Stimulated activated CD4-positive, alpha-beta T cell treated with anti-CD3 and anti-CD28 coated beads, Interleukin-12 subunit alpha, Interleukin-12 subunit beta, amount 100 ng/mL, for 48 hours (primary cell): ENCODE results near the gene FTCD.
A peak's percentile ranks its signal among the peaks of the same experiment; 100 is the strongest.
"Not testable (repeated sequence)": the region's sequence is repeated elsewhere in the genome, so short reads cannot be mapped to it uniquely, and the experiment has no call there.

Experiments used
- DNase-seq, 3 donors: peaks; one replicate each; pipeline ENCODE4 v3.0.0-alpha.2; 2020; ENCODE audit warnings: low read depth in 2 of 3, low spot score in 1 of 3

FTCD gene

GRCh38 chr21:46188226-46189212 lies 33.1 kb upstream of the FTCD start:
- no peak for DNase-seq

DNA sequence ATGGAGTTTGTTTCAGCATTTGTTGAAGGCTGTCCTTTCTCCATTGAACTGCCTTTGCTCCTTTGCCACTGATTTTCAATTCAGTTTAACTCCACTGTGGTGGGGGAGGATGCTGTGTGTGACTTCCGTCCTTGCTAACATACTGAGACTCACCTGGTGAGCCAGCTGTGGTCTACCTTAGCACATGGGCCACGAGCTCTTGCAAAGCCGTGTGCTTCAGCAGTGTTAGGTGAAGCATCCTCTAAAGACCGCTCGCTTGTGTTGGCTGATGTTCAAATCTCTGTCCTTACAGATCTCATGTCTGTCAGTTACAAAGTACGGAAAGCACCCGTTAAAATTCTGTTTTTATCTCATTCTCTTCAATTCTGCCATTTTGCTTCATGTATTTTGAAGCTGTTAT lies 32.4 kb upstream of the FTCD start:
- no peak for DNase-seq

GRCh38 chr21:46187261-46187660 lies 31.9 kb upstream of the FTCD start:
- DNase-seq = no peak

GRCh38 chr21:46185716-46186115 lies 30.3 kb upstream of the FTCD start:
- DNase-seq = no peak

GRCh38 chr21:46184625-46185555 lies 29.5 kb upstream of the FTCD start:
- peak; percentile 36 to 63 (median 38) for DNase-seq

GRCh38 chr21:46183910-46184624 lies 28.7 kb upstream of the FTCD start, which contains the start of gene SPATC1L:
Gene SPATC1L (minus strand): TSS chr21:46184459. CDS start chr21:46182816, 1,643 bp downstream.
- peak; percentile 19 to 26 (median 20) for DNase-seq

DNA sequence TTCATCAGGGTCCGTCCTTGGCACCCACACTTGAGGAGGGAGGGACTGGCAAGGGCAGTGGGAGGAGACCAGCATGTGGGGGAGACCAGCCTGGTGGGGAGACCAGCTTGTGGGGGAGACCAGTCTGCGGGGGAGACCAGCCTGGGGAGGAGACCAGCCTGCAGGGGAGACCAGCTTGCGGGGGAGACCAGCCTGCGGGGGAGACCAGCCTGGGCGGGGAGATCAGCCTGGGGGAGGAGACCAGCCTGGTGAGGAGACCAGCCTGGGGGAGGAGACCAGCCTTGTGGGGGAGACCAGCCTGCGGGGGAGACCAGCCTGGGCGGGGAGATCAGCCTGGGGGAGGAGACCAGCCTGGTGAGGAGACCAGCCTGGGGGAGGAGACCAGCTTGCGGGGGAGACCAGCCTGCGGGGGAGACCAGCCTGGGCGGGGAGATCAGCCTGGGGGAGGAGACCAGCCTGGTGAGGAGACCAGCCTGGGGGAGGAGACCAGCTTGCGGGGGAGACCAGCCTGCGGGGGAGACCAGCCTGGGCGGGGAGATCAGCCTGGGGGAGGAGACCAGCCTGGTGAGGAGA lies 28.0 kb upstream of the FTCD start:
- DNase-seq = not testable (repeated sequence)

GRCh38 chr21:46182548-46183336 lies 27.4 kb upstream of the FTCD start:
- DNase-seq = no peak

GRCh38 chr21:46181953-46182547 lies 26.7 kb upstream of the FTCD start:
- DNase-seq = no peak

GRCh38 chr21:46181436-46181835 lies 26.1 kb upstream of the FTCD start:
- no peak for DNase-seq

DNA sequence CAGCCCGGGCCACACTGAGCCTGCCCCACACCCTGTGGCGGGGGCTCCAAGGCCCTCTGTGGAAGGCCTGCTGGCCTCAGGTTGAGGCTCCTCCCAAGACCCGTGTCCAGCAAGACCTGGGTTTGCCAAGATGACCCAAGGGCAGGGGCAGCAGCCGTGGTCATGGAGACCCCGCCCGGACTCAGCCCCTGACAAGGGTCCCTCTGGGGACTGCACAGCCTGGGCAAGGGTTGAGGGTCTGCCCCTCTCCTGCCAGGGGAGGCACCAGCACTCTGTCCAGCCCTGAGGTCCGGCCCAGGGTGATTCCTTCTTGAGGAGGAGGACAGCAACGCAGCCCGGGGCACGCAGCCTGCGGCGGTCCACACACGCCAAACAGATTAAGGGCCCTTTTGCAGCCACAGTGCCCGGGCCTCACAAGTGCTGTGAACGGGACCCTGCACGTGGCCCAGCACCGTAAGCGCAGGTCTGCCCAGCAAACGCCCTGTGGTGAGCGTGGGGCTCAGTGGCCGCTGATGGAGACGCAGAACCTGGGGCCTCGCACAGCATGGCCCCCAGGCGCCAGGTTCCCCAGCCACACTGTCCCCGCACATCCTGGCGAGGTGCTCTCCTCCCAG lies 25.5 kb upstream of the FTCD start:
- no peak for DNase-seq

DNA sequence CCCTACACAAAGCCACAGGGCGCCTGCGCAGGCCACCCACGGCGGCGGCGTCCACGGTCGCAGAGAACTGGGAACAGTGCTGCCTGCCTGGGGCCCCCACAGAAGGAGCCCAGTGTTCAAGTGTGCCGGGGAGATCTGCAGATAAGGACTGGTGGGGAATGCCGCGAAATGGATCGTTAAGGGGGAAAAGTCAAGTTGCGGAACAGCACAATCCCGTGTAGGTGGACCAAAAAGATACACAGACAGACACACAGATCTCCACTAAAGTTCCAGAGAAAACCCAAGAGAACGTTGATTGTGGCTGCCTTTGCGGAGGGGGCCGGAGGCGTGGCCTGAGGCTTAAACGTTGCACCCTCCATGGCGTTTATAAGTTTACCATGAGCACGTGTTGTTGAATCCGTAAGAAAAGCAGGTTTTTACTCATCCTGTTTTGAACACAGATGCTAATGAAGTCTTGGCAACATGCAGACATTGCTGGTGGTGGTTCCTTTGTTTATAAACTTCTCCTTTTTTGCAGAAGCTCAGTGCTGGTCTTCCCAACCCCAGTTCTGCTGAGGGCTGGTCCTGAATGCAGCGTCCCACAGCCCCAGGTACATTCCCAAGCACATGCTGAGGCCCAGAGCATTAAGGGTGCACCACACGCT lies 24.8 kb upstream of the FTCD start:
- DNase-seq = no peak

DNA sequence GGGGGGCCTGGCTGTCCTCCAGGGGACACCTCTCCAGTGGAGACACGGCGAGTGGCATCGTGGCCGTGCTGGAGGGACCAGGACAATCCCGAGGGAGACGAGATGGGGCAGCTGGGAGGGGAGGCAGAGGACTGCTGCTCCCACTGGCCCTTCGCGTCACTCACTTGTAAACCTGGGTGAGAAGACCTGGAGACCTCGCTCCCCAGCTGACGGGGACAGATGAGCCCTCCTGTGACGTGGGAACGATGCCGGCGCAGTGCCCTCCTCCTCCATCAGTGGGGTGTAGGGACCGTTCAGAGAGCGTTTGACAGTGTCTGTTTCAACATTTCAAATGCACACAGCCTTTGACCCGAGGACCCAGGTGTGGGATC lies 24.3 kb upstream of the FTCD start:
- no peak for DNase-seq

- no peak for DNase-seq
Measured at GRCh38 chr21:46178961-46179360, 23.6 kb upstream of the FTCD start.

- not testable (repeated sequence) for DNase-seq
Measured at GRCh38 chr21:46176443-46177129, 21.2 kb upstream of the FTCD start.

GRCh38 chr21:46173573-46173972 lies 18.2 kb upstream of the FTCD start:
- no peak for DNase-seq

GRCh38 chr21:46172863-46173528 lies 17.6 kb upstream of the FTCD start:
- DNase-seq = no peak
